Heart right ventricle (tissue), 16 donors: ENCODE results near the gene SELENOM. TPM values are rescaled to one million over a fixed set of nuclear protein-coding genes. Genes with fewer than 3 reads are reported as not detected.

Experiments
- ATAC-seq, 8 donors: fragments of 200-7000 bp; cut with Tn5 transposase; one replicate each; pipeline ENCODE4 v1.9.1; 2020; ENCODE audit warnings: mild to moderate bottlenecking in 8 of 8, moderate library complexity in 8 of 8, moderate number of reproducible peaks in 1 of 8
- DNase-seq, 2 donors: peaks; one replicate each; pipeline ENCODE4 v3.0.0-alpha.2; 2020
- H3K27ac ChIP-seq, 10 donors: fragments of 200-600 bp; sonication (generic) in 2 of 10; one replicate each; pipeline versions ENCODE4 v1.5.0 to v1.8.0; 2020 to 2022; ENCODE audit warnings: mild to moderate bottlenecking in 3 of 10
- H3K27me3 ChIP-seq, 7 donors: fragments of 200-600 bp; one replicate each; pipeline ENCODE4 v1.8.0; 2021 to 2022; ENCODE audit warnings: mild to moderate bottlenecking in 2 of 7
- H3K36me3 ChIP-seq, 9 donors: fragments of 200-600 bp; sonication (generic) in 1 of 9; one replicate each; pipeline versions ENCODE4 v1.5.0 to v1.8.0; 2020 to 2022; ENCODE audit warnings: mild to moderate bottlenecking in 2 of 9
- H3K4me1 ChIP-seq, 9 donors: fragments of 200-600 bp; sonication (generic) in 1 of 9; one replicate each; pipeline versions ENCODE4 v1.5.0 to v1.8.0; 2020 to 2022; ENCODE audit warnings: mild to moderate bottlenecking in 4 of 9
- H3K4me3 ChIP-seq, 10 donors: fragments of 200-600 bp; sonication (generic) in 2 of 10; one replicate each; pipeline versions ENCODE4 v1.5.0 to v1.8.0; 2020 to 2022; ENCODE audit warnings: mild to moderate bottlenecking in 7 of 10, moderate library complexity in 2 of 10
- H3K9me3 ChIP-seq, 11 donors: fragments of 200-600 bp in 10 of 11; sonication (generic) in 2 of 11; one replicate each; pipeline versions ENCODE4 v1.5.0 to v1.8.0; 2013 to 2022; ENCODE audit warnings: mild to moderate bottlenecking in 2 of 11, control low read depth in 1 of 11, moderate library complexity in 1 of 11
- WGBS, 2 donors: extraction: QIAGEN DNeasy Blood & Tissue Kit; methylation state at CpG; one replicate each; pipeline ENCODE4 v1.1.7; 2013; ENCODE audit warnings: inconsistent platforms in 1 of 2; 5-methylcytosine and 5-hydroxymethylcytosine counted together
- intact Hi-C, 10 donors: fragments of 100-400 bp; cut with DNase I; formaldehyde crosslinking; loops; one replicate each; pipeline versions ENCODE4 v1.11.1 to v1.14.2; 2022
- polyA plus RNA-seq, 2 donors: library from polyadenylated mRNA; stranded (reverse); fragments of 200-250 nt; gene quantifications; one replicate each; pipeline ENCODE4 v1.2.3, GENCODE V29; 2013
- total RNA-seq, 10 donors: library from RNA; stranded (reverse); fragmentation: NEBNext Ultra II Directional in 3 of 10; extraction: Animal tissue kit (Norgen Biotek cat#: 25700) in 3 of 10; gene quantifications; one replicate each; pipeline versions ENCODE4 v1.2.1 to v1.2.4, GENCODE V29; 2021 to 2023
- TF ChIP-seq, protein P1 (sequence below), 9 donors: fragments of 200-600 bp; sonication (generic) in 2 of 9; IDR thresholded peaks; one replicate each; pipeline versions ENCODE4 v1.5.0 to v1.8.0; 2021 to 2022; ENCODE audit warnings: antibody characterized with exemption in 9 of 9, mild to moderate bottlenecking in 5 of 9, moderate library complexity in 1 of 9
- donor health status: Arrhythmogenic right ventricular cardiomyopathy.
- donor health status: ischemic (EF 13 %, LVEDD 7.1; RV severe dilation, severe dysfunction).
- donor health status: healthy with polysubstance abuse.
- donor health status: DM: no; HTN: yes; CAD: no.
- donor health status: DM: no; HTN: no; CAD: no.
- donor health status: ischemic (EF 25% LVEDD 6.9; RV normal size, moderate dysfunction).
- donor health status: ischemic (EF 25% LVEDD 5.7; RV mildly dilated, moderate dysfunction).
- donor health status: healthy.
- donor health status: DM: yes; HTN: yes; CAD: no.
- donor health status: Ischemic cardiomyopathy.
- donor health status: ischemic (EF 35%, LVEDD 5.7; RV mildly dilated, moderate dysfunction).
- donor health status: nonischemic (EF 11% LVEDD 7.7; RV severe dilation, severe dysfunction).
- donor health status: DM: yes; HTN: yes; CAD: no.
- donor health status: PGD.
- donor health status: ischemic (EF 29% LVEDD 5.4; RV normal size, mild dysfunction).
- donor health status: nonischemic (EF 23%, LVEDD 6.1; RV moderate dilation, normal function).

Gene SELENOM
- total and polyA plus RNA-seq, 12 donors = 21.5 to 134 (median 47.2) TPM

DNA sequence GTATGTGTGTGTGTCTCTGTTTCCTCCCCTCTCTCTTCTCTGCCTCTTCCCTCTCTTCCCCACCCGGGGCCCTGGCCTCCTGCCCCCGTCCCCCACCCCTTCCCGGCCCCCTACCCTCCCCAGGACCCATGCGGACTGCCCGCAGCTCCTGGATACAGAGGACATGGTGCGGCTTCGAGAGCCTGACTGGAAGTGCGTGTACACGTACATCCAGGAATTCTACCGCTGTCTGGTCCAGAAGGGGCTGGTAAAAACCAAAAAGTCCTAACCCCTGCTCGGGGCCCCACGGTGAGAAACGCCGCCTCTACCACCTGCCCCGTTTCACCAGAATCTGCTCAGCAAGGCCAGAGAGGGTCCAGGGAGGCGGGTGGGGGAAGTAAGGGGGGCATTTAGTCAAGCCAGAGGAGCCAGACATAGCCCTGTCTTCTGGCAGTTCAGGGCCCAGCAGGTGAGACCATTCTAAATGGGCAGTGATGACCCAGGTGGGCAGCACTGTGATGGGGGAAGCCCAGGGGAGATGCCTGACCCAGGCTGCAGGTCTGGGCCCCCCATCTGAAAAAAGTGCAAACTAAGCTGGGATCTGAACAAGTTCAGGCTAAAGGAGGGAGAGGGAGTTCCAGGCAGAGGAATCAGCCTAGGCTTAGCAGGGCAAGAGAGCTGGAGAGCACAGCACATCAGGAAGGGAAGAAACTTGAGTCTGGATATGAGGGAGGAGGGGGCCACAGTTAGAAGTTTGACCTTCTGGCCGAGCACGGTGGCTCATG lies 6.4 kb downstream of the SELENOM start:
- peak overlapping the region in 2 of 10 donors; percentile 30 to 44 for H3K27ac ChIP-seq
- H3K4me1 ChIP-seq = peaks cover 2 to 71% (median 28%) of the 10 kb centered on the region in 9 donors
- no peaks in the 10 kb centered on the region for H3K9me3 ChIP-seq
- ATAC-seq (no peak), DNase-seq (no peak)
- intact Hi-C loops = loop anchor here in 2 of 10 donors (10.0 kb wide), 2 partner anchors 114 to 134 kb away; partner anchors contain the start of gene LIMK2 (in 1 of the 2)
- peaks cover 0 to 99% (median 85%) of the 10 kb centered on the region in 9 donors for H3K36me3 ChIP-seq
- no peaks in the 10 kb centered on the region for H3K27me3 ChIP-seq
- WGBS, 2 donors = 95 to 97% methylated on average over 16 to 18 of the region's 18 CpGs
- no peak overlapping the region for H3K4me3 ChIP-seq
- TF ChIP-seq, protein P1, sequence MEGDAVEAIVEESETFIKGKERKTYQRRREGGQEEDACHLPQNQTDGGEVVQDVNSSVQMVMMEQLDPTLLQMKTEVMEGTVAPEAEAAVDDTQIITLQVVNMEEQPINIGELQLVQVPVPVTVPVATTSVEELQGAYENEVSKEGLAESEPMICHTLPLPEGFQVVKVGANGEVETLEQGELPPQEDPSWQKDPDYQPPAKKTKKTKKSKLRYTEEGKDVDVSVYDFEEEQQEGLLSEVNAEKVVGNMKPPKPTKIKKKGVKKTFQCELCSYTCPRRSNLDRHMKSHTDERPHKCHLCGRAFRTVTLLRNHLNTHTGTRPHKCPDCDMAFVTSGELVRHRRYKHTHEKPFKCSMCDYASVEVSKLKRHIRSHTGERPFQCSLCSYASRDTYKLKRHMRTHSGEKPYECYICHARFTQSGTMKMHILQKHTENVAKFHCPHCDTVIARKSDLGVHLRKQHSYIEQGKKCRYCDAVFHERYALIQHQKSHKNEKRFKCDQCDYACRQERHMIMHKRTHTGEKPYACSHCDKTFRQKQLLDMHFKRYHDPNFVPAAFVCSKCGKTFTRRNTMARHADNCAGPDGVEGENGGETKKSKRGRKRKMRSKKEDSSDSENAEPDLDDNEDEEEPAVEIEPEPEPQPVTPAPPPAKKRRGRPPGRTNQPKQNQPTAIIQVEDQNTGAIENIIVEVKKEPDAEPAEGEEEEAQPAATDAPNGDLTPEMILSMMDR (IDR thresholded peaks at IDR 0.05) = no peak

DNA sequence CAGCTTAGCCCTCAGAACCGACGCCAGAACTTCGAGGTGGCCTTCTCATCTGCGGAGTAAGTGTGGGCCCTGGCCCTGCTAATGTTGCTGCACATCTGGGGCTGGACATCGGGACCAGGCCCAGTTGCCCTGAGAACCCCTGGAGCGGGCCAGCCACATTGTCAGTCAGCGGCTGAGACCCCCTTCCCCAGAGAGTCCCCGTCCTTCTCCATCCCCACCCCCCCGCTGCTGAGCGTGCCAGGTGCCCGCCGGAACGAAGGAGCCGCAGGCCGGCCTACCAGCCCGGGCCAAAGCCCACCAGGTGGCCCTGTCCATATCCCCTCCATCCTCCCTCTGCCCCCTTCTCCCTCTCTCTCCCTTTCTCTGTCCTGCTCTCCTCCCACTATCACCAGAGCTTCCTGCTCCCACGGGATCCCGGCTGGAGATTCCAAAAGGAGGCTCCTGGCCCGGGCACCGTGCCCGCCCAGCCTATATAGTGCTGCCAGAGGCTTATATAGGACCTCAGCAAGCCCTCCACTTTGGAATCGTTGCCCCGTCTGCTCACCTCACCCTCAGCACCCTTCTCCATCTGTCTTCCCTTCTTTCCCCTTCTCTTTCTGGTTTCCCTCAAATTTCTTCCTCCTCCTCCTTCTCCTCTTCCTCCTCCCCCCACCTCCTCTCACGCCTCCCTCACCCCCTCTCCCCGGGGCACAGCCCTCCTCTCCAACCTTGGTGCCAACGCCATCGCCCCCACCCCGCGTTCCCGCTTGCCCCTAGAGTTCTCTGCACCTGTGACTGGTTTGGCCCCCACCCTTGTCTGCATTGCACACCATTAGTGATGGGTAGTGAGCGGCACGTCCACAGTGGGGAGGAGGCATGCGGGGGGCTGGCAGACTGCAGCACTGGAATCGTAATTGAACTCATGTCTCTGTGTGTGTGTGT lies 7.3 kb downstream of the SELENOM start:
- ATAC-seq (no peak), DNase-seq (no peak)
- intact Hi-C loops = loop anchor here in 5 of 10 donors (10.0 kb wide), 3 partner anchors 45 to 135 kb away; partner anchors contain the start of genes LIMK2 (in 2 of the 5) and PLA2G3 (in 2 of the 5)
- H3K36me3 ChIP-seq = peaks cover 0 to 100% (median 91%) of the 10 kb centered on the region in 9 donors
- no peaks in the 10 kb centered on the region for H3K27me3 ChIP-seq
- H3K4me3 ChIP-seq = no peak overlapping the region
- no peaks in the 10 kb centered on the region for H3K9me3 ChIP-seq
- peak overlapping the region in 1 of 10 donors; percentile 33 for H3K27ac ChIP-seq
- WGBS, 2 donors = 93% methylated on average over 34 of the region's 34 CpGs
- H3K4me1 ChIP-seq = peaks cover 0 to 71% (median 31%) of the 10 kb centered on the region in 9 donors
- TF ChIP-seq, protein P1 (IDR thresholded peaks at IDR 0.05) = no peak

DNA sequence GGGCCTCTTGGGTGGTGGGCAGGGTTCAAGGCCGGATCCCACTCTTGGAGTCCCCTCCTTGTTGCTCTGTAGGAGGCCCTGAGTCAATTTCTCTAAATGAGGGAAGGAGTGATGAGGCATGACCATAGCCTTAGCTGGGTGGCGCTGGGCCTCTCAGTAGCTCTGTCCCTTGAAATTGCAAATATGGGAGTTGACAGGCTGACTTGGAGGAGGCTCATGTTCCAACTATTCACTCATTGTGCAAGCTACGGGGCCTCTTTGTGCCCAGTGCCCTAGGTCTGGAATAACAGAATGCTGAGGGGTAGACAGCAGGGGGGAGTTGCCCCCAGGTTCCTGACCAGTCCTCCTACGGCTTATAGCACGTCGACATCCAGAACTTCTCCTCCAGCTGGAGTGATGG lies 8.0 kb downstream of the SELENOM start:
- H3K9me3 ChIP-seq = no peaks in the 10 kb centered on the region
- H3K27ac ChIP-seq = peak overlapping the region in 4 of 10 donors; percentile 33 to 61 (median 51)
- H3K4me1 ChIP-seq = peaks cover 0 to 73% (median 36%) of the 10 kb centered on the region in 9 donors
- intact Hi-C loops = loop anchor here in 3 of 10 donors (10.0 kb wide), 2 partner anchors 45 to 115 kb away; partner anchors contain the start of genes PLA2G3 (in 2 of the 3) and LIMK2 (in 1 of the 3)
- WGBS, 2 donors = 89 to 90% methylated on average over 6 of the region's 6 CpGs
- H3K36me3 ChIP-seq = peaks cover 0 to 100% (median 90%) of the 10 kb centered on the region in 9 donors
- TF ChIP-seq, protein P1 (IDR thresholded peaks at IDR 0.05) = no peak
- no peak for ATAC-seq
- H3K4me3 ChIP-seq = no peak overlapping the region
- no peaks in the 10 kb centered on the region for H3K27me3 ChIP-seq
- DNase-seq = no peak
